IMR-90 (cell line): ENCODE results near the gene ASIC2. TPM values are rescaled to one million over a fixed set of nuclear protein-coding genes. Genes with fewer than 3 reads are reported as not detected.

Source experiments
- ATAC-seq: fragments of 200-7000 bp; cut with Tn5 transposase; 2 replicates; pipeline ENCODE4 v1.9.1; 2020; ENCODE audit warnings: low read depth, mild to moderate bottlenecking, moderate library complexity
- BruUV-seq: library from RNA; stranded (reverse); fragments of 400-500 nt; replicated peaks from 2 replicates; lab custom pipeline; 2021; lab: Mats Ljungman, UMichigan
- CTCF ChIA-PET: fragments of 300-600 bp; formaldehyde crosslinking; extraction: SDS; loops from one replicate; lab custom pipeline; 2021; ENCODE audit warnings: antibody characterized with exemption; lab: Yijun Ruan, JAX
- POLR2A ChIA-PET: fragments of 300-600 bp; sonication (Branson Sonifier 250); formaldehyde crosslinking; loops from one replicate; lab custom pipeline; 2022; ENCODE audit warnings: antibody characterized with exemption; ENCODE audit not compliant: unreplicated experiment; lab: Charles Lee
- DNase-seq: peaks from one replicate; pipeline ENCODE4 v3.0.0; 2013
- H2AFZ ChIP-seq: replicated peaks from 2 replicates; pipeline ENCODE3; 2013; ENCODE audit warnings: low read length, mild to moderate bottlenecking; ENCODE audit not compliant: poor library complexity
- H2AK5ac ChIP-seq: 2 replicates; pipeline ENCODE4 v1.6.1; 2013; ENCODE audit warnings: low read depth, low read length, inconsistent platforms
- H2AK9ac ChIP-seq: replicated peaks from 2 replicates; pipeline ENCODE3; 2013; ENCODE audit warnings: mild to moderate bottlenecking, low read depth, low read length, moderate library complexity; ENCODE audit not compliant: poor library complexity
- H2BK120ac ChIP-seq: 2 replicates; pipeline ENCODE4 v1.6.1; 2013; ENCODE audit warnings: low read depth, low read length, inconsistent platforms
- H2BK15ac ChIP-seq: 3 replicates; pipeline ENCODE4 v1.6.1; 2013; ENCODE audit warnings: low read depth, low read length, inconsistent platforms
- H2BK20ac ChIP-seq: 2 replicates; pipeline ENCODE4 v1.6.1; 2013; ENCODE audit warnings: low read depth, mild to moderate bottlenecking, inconsistent platforms, low read length, moderate library complexity
- H2BK5ac ChIP-seq: 2 replicates; pipeline ENCODE4 v1.6.1; 2013; ENCODE audit warnings: mild to moderate bottlenecking, low read depth, low read length, inconsistent platforms; ENCODE audit not compliant: poor library complexity, severe bottlenecking
- H3K14ac ChIP-seq: replicated peaks from 2 replicates; pipeline ENCODE4 v1.6.1; 2013; ENCODE audit warnings: low read depth, low read length, inconsistent platforms
- H3K18ac ChIP-seq: 2 replicates; pipeline ENCODE4 v1.6.1; 2013; ENCODE audit warnings: low read depth, low read length, control low read depth
- H3K23ac ChIP-seq: 2 replicates; pipeline ENCODE4 v1.6.1; 2013; ENCODE audit warnings: low read depth, low read length, inconsistent platforms
- H3K27ac ChIP-seq: 2 replicates; pipeline ENCODE4 v1.5.1; 2013; ENCODE audit warnings: mild to moderate bottlenecking, control low read depth, low read length; ENCODE audit not compliant: insufficient read depth
- H3K27me3 ChIP-seq: 2 replicates; pipeline ENCODE4 v1.6.1; 2013; ENCODE audit warnings: low read length; ENCODE audit not compliant: control insufficient read depth, insufficient read depth
- H3K36me3 ChIP-seq: 2 replicates; pipeline ENCODE4 v1.6.1; 2013; ENCODE audit warnings: low read length, mixed read lengths; ENCODE audit not compliant: control insufficient read depth, insufficient read depth
- H3K4ac ChIP-seq: 2 replicates; pipeline ENCODE4 v1.6.1; 2013; ENCODE audit warnings: low read depth, low read length, inconsistent platforms
- H3K4me1 ChIP-seq: 2 replicates; pipeline ENCODE4 v1.6.1; 2013; ENCODE audit warnings: low read length, mixed read lengths; ENCODE audit not compliant: control insufficient read depth, insufficient read depth
- H3K4me2 ChIP-seq: 2 replicates; pipeline ENCODE4 v1.6.1; 2013; ENCODE audit warnings: low read depth, mild to moderate bottlenecking, control low read depth, low read length, moderate library complexity
- H3K4me3 ChIP-seq: 2 replicates; pipeline ENCODE4 v1.5.1; 2013; ENCODE audit warnings: low read depth, mild to moderate bottlenecking, control low read depth, low read length, moderate library complexity; ENCODE audit not compliant: insufficient read depth
- H3K56ac ChIP-seq: 2 replicates; pipeline ENCODE4 v1.6.1; 2013; ENCODE audit warnings: low read length, inconsistent platforms; ENCODE audit not compliant: insufficient read depth; ENCODE audit errors: extremely low read depth
- H3K79me1 ChIP-seq, 2 experiments: 2 replicates each; pipeline ENCODE4 v1.6.1; 2013; ENCODE audit warnings: low read length in 2 of 2, inconsistent platforms in 1 of 2, low read depth in 1 of 2
- H3K9ac ChIP-seq: 2 replicates; pipeline ENCODE4 v1.6.1; 2013; ENCODE audit warnings: low read depth, low read length, control low read depth
- H3K9me1 ChIP-seq: 2 replicates; pipeline ENCODE4 v1.6.1; 2013; ENCODE audit warnings: low read length, inconsistent platforms; ENCODE audit not compliant: insufficient read depth
- H3K9me3 ChIP-seq: 2 replicates; pipeline ENCODE4 v1.6.1; 2013; ENCODE audit warnings: low read length; ENCODE audit not compliant: control insufficient read depth, insufficient read depth
- H4K20me1 ChIP-seq: 2 replicates; pipeline ENCODE4 v1.6.1; 2013; ENCODE audit warnings: low read length, inconsistent platforms; ENCODE audit not compliant: insufficient read depth
- H4K5ac ChIP-seq: 2 replicates; pipeline ENCODE4 v1.6.1; 2013; ENCODE audit warnings: mild to moderate bottlenecking, low read depth, low read length, control low read depth
- H4K8ac ChIP-seq, 2 experiments: 2 replicates each; pipeline ENCODE4 v1.6.1; 2013; ENCODE audit warnings: low read depth in 2 of 2, low read length in 2 of 2, control low read depth in 1 of 2, inconsistent platforms in 1 of 2
- H4K91ac ChIP-seq: 2 replicates; pipeline ENCODE4 v1.6.1; 2013; ENCODE audit warnings: low read depth, low read length, inconsistent platforms; ENCODE audit not compliant: insufficient read depth
- CEBPB ChIP-seq: IDR thresholded peaks from 2 replicates; pipeline ENCODE4 v1.6.1; 2012; ENCODE audit warnings: low read depth, low read length, improper control_type of control experiment
- CHD1 ChIP-seq: IDR thresholded peaks from 2 replicates; pipeline ENCODE4 v1.6.1; 2012; ENCODE audit warnings: low read depth, low read length, improper control_type of control experiment
- FOS ChIP-seq: fragments of 150-350 bp; IDR thresholded peaks from 2 replicates; pipeline ENCODE4 v1.6.1; 2016; ENCODE audit warnings: low read depth, low read length
- MAFK ChIP-seq: IDR thresholded peaks from 2 replicates; pipeline ENCODE4 v1.6.1; 2012; ENCODE audit warnings: low read depth, low read length, improper control_type of control experiment
- MAZ ChIP-seq: IDR thresholded peaks from 2 replicates; pipeline ENCODE4 v1.6.1; 2012; ENCODE audit warnings: low read depth, mild to moderate bottlenecking, low read length, improper control_type of control experiment, moderate library complexity, borderline replicate concordance
- NFE2L2 ChIP-seq: fragments of 150-350 bp; IDR thresholded peaks from 2 replicates; pipeline ENCODE4 v1.6.1; 2016; ENCODE audit warnings: low read depth, mild to moderate bottlenecking, low read length
- POLR2A ChIP-seq: IDR thresholded peaks from 2 replicates; pipeline ENCODE4 v1.6.1; 2012; ENCODE audit warnings: mild to moderate bottlenecking, low read depth, low read length
- RCOR1 ChIP-seq: IDR thresholded peaks from 2 replicates; pipeline ENCODE4 v1.6.1; 2012; ENCODE audit warnings: mild to moderate bottlenecking, low read length, improper control_type of control experiment; ENCODE audit not compliant: insufficient replicate concordance
- RFX5 ChIP-seq: IDR thresholded peaks from 2 replicates; pipeline ENCODE4 v1.8.0; 2012; ENCODE audit warnings: low read depth, mild to moderate bottlenecking, low read length, moderate library complexity
- SMC3 ChIP-seq: fragments of 150-350 bp; IDR thresholded peaks from 2 replicates; pipeline ENCODE4 v1.6.1; 2016; ENCODE audit warnings: low read depth, mild to moderate bottlenecking, antibody characterized with exemption, low read length, moderate library complexity
- USF2 ChIP-seq: fragments of 150-350 bp; IDR thresholded peaks from 2 replicates; pipeline ENCODE4 v1.6.1; 2017; ENCODE audit warnings: mild to moderate bottlenecking, antibody characterized with exemption, low read length, low read depth
- WGBS, 2 experiments: methylation state at CpG; one replicate each; pipeline versions ENCODE4 v1.1.5 to v1.1.7; 2013; ENCODE audit warnings: missing lambda C conversion rate in 2 of 2; ENCODE audit not compliant: insufficient read length in 1 of 2; ENCODE audit errors: extremely low coverage in 2 of 2; 5-methylcytosine and 5-hydroxymethylcytosine counted together
- dilution Hi-C: fragments of 300-500 bp; cut with HindIII; formaldehyde crosslinking; loops from one replicate; pipeline ENCODE4 v1.14.3; 2018; ENCODE audit warnings: low sequenced_read_pairs; ENCODE audit not compliant: unreplicated experiment
- in situ Hi-C: fragments of 300-500 bp; cut with MboI; formaldehyde crosslinking; loops from 3 replicates; pipeline ENCODE4 v1.14.3; 2019; ENCODE audit warnings: low sequenced_read_pairs, inconsistent platforms, mixed read lengths
- intact Hi-C: fragments of 100-400 bp; cut with micrococcal nuclease; formaldehyde crosslinking; loops from 2 replicates; pipeline ENCODE4 v1.10.0; 2022
- polyA plus RNA-seq, 3 experiments: library from polyadenylated mRNA; depleted of rRNA; stranded (reverse); fragments of >200 nt; gene quantifications; 2 replicates each; pipeline ENCODE4 v1.2.3, GENCODE V29; 2012; ENCODE audit warnings: low replicate concordance in 1 of 3
- total RNA-seq: library from RNA; depleted of rRNA; stranded (reverse); fragments of >200 nt; gene quantifications from 2 replicates; pipeline ENCODE4 v1.2.3, GENCODE V29; 2012
- TF ChIP-seq, protein P1 (sequence below): conservative IDR thresholded peaks from 2 replicates; pipeline ENCODE4 v1.5.1; 2012; ENCODE audit warnings: mild to moderate bottlenecking, low read depth, low read length, improper control_type of control experiment

The ASIC2 gene
- total and polyA plus RNA-seq, 2 of the 4 experiments (the other 2 are of a cell fraction), result under 0.01 to 0.15 TPM

- Histone ChIP-seq H3K56ac (no peak overlapping the region), H2AFZ (no peak overlapping the region), H3K4me1 (no peaks in the 10 kb centered on the region), H2AK5ac (no peak overlapping the region), H4K5ac (no peak overlapping the region), H3K14ac (no peak overlapping the region), H3K4ac (no peak overlapping the region), H3K23ac (no peak overlapping the region), H3K4me2 (no peak overlapping the region), H2BK15ac (no peak overlapping the region), H3K9me3 (no peaks in the 10 kb centered on the region), H3K9ac (no peak overlapping the region), H3K27ac (no peak overlapping the region), H3K18ac (no peak overlapping the region), H4K91ac (no peak overlapping the region), H3K36me3 (no peaks in the 10 kb centered on the region), H3K27me3 (no peaks in the 10 kb centered on the region), H4K8ac (no peak overlapping the region), H2BK120ac (no peak overlapping the region), H3K9me1 (no peaks in the 10 kb centered on the region), H3K4me3 (no peak overlapping the region), H3K79me1 (no peaks in the 10 kb centered on the region), H2AK9ac (no peak overlapping the region), H2BK20ac (no peak overlapping the region), H2BK5ac (no peak overlapping the region), H4K20me1 (no peaks in the 10 kb centered on the region)
- in situ Hi-C loops (no loop called here), intact Hi-C loops (no loop called here), dilution Hi-C loops (no loop called here)
- no peak for DNase-seq
- no peak for ATAC-seq
- ChIA-PET CTCF (no interaction called here), POLR2A (no interaction called here)
- TF ChIP-seq RFX5 (no peak), NFE2L2 (no peak), SMC3 (no peak), FOS (no peak), RCOR1 (no peak), CHD1 (no peak), MAFK (no peak), CEBPB (no peak), MAZ (no peak), POLR2A (no peak), USF2 (no peak)
- TF ChIP-seq, protein P1, sequence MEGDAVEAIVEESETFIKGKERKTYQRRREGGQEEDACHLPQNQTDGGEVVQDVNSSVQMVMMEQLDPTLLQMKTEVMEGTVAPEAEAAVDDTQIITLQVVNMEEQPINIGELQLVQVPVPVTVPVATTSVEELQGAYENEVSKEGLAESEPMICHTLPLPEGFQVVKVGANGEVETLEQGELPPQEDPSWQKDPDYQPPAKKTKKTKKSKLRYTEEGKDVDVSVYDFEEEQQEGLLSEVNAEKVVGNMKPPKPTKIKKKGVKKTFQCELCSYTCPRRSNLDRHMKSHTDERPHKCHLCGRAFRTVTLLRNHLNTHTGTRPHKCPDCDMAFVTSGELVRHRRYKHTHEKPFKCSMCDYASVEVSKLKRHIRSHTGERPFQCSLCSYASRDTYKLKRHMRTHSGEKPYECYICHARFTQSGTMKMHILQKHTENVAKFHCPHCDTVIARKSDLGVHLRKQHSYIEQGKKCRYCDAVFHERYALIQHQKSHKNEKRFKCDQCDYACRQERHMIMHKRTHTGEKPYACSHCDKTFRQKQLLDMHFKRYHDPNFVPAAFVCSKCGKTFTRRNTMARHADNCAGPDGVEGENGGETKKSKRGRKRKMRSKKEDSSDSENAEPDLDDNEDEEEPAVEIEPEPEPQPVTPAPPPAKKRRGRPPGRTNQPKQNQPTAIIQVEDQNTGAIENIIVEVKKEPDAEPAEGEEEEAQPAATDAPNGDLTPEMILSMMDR, result no peak
- 20% methylated on average over 2 of the region's 3 CpGs; no CpG with 5 or more reads in 1 of the 2 experiments for WGBS, 2 experiments
- BruUV-seq, result no TSS peak
These were observed 187.2 kb downstream of the ASIC2 start for GRCh38 chr17:33105911-33106310.
